OCI-M1 (cell line): ENCODE results near the gene RPL36A.

Experiments used
- DNase-seq: peaks from one replicate; lab custom pipeline; 2025; lab: John Stamatoyannopoulos, UW

RPL36A gene

GRCh38 chrX:101442085-101442484 lies 51.3 kb downstream of the RPL36A start:
- DNase-seq = no peak
